Transverse colon (tissue), 4 donors: ENCODE data around the gene FBN2. TPM values are rescaled to one million over a fixed set of nuclear protein-coding genes. Genes with fewer than 3 reads are reported as not detected.

Source experiments
- DNase-seq: peaks from one replicate; pipeline ENCODE4 v3.0.0-alpha.2; 2019
- H3K27ac ChIP-seq, 4 donors: fragments of 200-600 bp; sonication (generic); 2 replicates each; pipeline ENCODE4 v1.5.1; 2016 to 2018; ENCODE audit warnings: inconsistent platforms in 4 of 4
- H3K27me3 ChIP-seq: fragments of 200-600 bp; sonication (generic); 2 replicates; pipeline ENCODE4 v1.5.1; 2017; ENCODE audit warnings: inconsistent platforms
- H3K36me3 ChIP-seq, 4 donors: fragments of 200-600 bp; sonication (generic); 2 replicates each; pipeline ENCODE4 v1.5.1; 2017 to 2019; ENCODE audit warnings: inconsistent platforms in 4 of 4
- H3K4me1 ChIP-seq, 4 donors: fragments of 200-600 bp; sonication (generic); 2 replicates each; pipeline ENCODE4 v1.5.1; 2017 to 2020; ENCODE audit warnings: inconsistent platforms in 4 of 4
- H3K4me3 ChIP-seq, 4 donors: fragments of 200-600 bp; sonication (generic); 1 replicate in 1 of 4; 2 replicates in 3 of 4; pipeline versions ENCODE4 v1.5.1 to v1.6.1; 2017 to 2019; ENCODE audit warnings: inconsistent platforms in 4 of 4
- H3K9me3 ChIP-seq, 2 donors: fragments of 200-600 bp; sonication (generic); 2 replicates each; pipeline ENCODE4 v1.5.1; 2017 to 2019; ENCODE audit warnings: inconsistent platforms in 2 of 2
- EP300 ChIP-seq: sonication (generic); formaldehyde crosslinking; IDR thresholded peaks from one replicate; pipeline ENCODE4 v1.6.1; 2017; ENCODE audit warnings: antibody characterized with exemption, low read depth
- POLR2A ChIP-seq: fragments of 450-650 bp; IDR thresholded peaks from one replicate; pipeline ENCODE4 v1.6.1; 2016; ENCODE audit warnings: antibody characterized with exemption, mild to moderate bottlenecking, moderate library complexity
- POLR2AphosphoS5 ChIP-seq, 3 donors: sonication (generic); formaldehyde crosslinking; IDR thresholded peaks; one replicate each; pipeline ENCODE4 v1.6.1; 2016; ENCODE audit warnings: antibody characterized with exemption in 3 of 3
- WGBS, 2 donors: methylation state at CpG; one replicate each; pipeline ENCODE4 v1.1.5; 2018; ENCODE audit warnings: low coverage in 1 of 2; 5-methylcytosine and 5-hydroxymethylcytosine counted together
- in situ Hi-C, 4 donors: fragments of 200-750 bp; cut with MboI; loops; one replicate each; pipeline versions ENCODE4 v1.15.0 to v1.15.1; 2017; ENCODE audit warnings: low sequenced_read_pairs in 3 of 4, low pct_ligation_motif_present in 1 of 4, low pct_unique_long_range_greater_than_20kb in 1 of 4
- intact Hi-C: fragments of 100-400 bp; cut with DNase I; formaldehyde crosslinking; loops from one replicate; pipeline ENCODE4 v1.15.1; 2023; ENCODE audit warnings: low total_unique reads
- total RNA-seq, 4 donors: library from RNA; depleted of rRNA; stranded (reverse); fragments of >200 nt; gene quantifications; one replicate each; pipeline ENCODE4 v1.1.0, GENCODE V29; 2016
- TF ChIP-seq, protein P1 (sequence below), 5 experiments: fragments of 200-600 bp in 3 of 5; fragments of 450-650 bp in 2 of 5; sonication (generic) in 3 of 5; IDR thresholded peaks; 1 replicate in 2 of 5; 2 replicates in 3 of 5; pipeline ENCODE4 v1.5.1; 2016 to 2017; ENCODE audit warnings: antibody characterized with exemption in 5 of 5, inconsistent platforms in 3 of 5, mild to moderate bottlenecking in 2 of 5, moderate library complexity in 1 of 5

The FBN2 gene
- 10 to 100 TPM in 1 of 4 donors, 1 to 10 TPM in 1, under 1 TPM in 2; 0.79 to 16.1 (median 2.6) TPM for total RNA-seq

- Histone ChIP-seq H3K4me3 (peak within 1 kb of the TSS; percentile 21 to 56 (median 32)), H3K9me3 (no peaks in the 10 kb centered on the region), H3K27ac (peak within 1 kb of the TSS; percentile 13 to 42 (median 20)), H3K27me3 (peaks cover 54% of the 10 kb centered on the region), H3K4me1 (peaks cover 0 to 18% (median 8%) of the 10 kb centered on the region in 4 donors), H3K36me3 (no peaks in the 10 kb centered on the region)
- 3 to 4% methylated on average over 12 to 26 of the region's 26 CpGs for WGBS, 2 donors
- TF ChIP-seq POLR2AphosphoS5 (IDR thresholded peaks at IDR 0.05) (no peak), EP300 (no peak), POLR2A (no peak)
- TF ChIP-seq, protein P1, sequence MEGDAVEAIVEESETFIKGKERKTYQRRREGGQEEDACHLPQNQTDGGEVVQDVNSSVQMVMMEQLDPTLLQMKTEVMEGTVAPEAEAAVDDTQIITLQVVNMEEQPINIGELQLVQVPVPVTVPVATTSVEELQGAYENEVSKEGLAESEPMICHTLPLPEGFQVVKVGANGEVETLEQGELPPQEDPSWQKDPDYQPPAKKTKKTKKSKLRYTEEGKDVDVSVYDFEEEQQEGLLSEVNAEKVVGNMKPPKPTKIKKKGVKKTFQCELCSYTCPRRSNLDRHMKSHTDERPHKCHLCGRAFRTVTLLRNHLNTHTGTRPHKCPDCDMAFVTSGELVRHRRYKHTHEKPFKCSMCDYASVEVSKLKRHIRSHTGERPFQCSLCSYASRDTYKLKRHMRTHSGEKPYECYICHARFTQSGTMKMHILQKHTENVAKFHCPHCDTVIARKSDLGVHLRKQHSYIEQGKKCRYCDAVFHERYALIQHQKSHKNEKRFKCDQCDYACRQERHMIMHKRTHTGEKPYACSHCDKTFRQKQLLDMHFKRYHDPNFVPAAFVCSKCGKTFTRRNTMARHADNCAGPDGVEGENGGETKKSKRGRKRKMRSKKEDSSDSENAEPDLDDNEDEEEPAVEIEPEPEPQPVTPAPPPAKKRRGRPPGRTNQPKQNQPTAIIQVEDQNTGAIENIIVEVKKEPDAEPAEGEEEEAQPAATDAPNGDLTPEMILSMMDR (IDR thresholded peaks at IDR 0.05) = no peak
- no peak for DNase-seq
- in situ Hi-C loops (no loop called here), intact Hi-C loops (no loop called here)
Measured at GRCh38 chr5:128538000-128538249, at the start of gene FBN2. Gene FBN2, minus strand, starts transcription at chr5:128538245. Its CDS starts 642 bp downstream, at chr5:128537603.

DNA sequence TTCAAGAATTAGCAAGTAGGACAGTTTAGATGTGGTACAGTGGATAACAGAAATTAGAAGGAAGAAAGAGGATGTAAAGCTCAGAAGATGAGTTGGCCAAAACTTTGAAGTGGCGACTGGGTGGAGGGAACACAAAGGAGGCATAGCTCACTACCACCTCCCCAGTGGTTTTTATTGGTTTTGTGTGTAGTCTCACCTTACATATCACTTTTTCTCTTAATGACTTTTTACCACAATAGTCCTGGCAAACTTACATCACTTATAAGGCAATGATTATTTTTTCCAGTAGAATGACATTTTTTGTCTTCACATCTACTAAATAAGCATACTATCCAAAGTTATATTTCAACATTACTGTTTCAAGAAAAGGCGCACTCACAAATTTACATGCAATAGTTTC is 49.2 kb upstream of the FBN2 start:
- Histone ChIP-seq H3K4me3 (no peak overlapping the region), H3K9me3 (no peaks in the 10 kb centered on the region), H3K36me3 (no peaks in the 10 kb centered on the region), H3K4me1 (no peaks in the 10 kb centered on the region), H3K27me3 (no peaks in the 10 kb centered on the region), H3K27ac (no peak overlapping the region)
- TF ChIP-seq, protein P1 (IDR thresholded peaks at IDR 0.05) = no peak
- 83 to 88% methylated on average over 2 of the region's 2 CpGs for WGBS, 2 donors
- in situ Hi-C loops = no loop called here
- no peak for DNase-seq
- intact Hi-C loops = no loop called here

GRCh38 chr5:128586848-128587247 is 48.8 kb upstream of the FBN2 start:
- in situ Hi-C loops = no loop called here
- no peak overlapping the region for H3K27ac ChIP-seq
- intact Hi-C loops = no loop called here
- no peaks in the 10 kb centered on the region for H3K4me1 ChIP-seq
- no peaks in the 10 kb centered on the region for H3K9me3 ChIP-seq
- no peak for DNase-seq
- 50% methylated on average over 1 of the region's 1 CpG for WGBS, 2 donors
- no peak for TF ChIP-seq EP300
- no peak for TF ChIP-seq POLR2A
- TF ChIP-seq, protein P1 (IDR thresholded peaks at IDR 0.05) = no peak
- TF ChIP-seq POLR2AphosphoS5 (IDR thresholded peaks at IDR 0.05) = no peak
- no peaks in the 10 kb centered on the region for H3K27me3 ChIP-seq
- H3K4me3 ChIP-seq = no peak overlapping the region
- H3K36me3 ChIP-seq = no peaks in the 10 kb centered on the region

GRCh38 chr5:128579639-128580038 is 41.6 kb upstream of the FBN2 start:
- Histone ChIP-seq H3K9me3 (peaks cover 0 to 3% of the 10 kb centered on the region in 2 donors), H3K4me3 (no peak overlapping the region), H3K27ac (no peak overlapping the region), H3K36me3 (no peaks in the 10 kb centered on the region), H3K27me3 (no peaks in the 10 kb centered on the region), H3K4me1 (no peaks in the 10 kb centered on the region)
- no peak for DNase-seq
- 68 to 71% methylated on average over 3 to 4 of the region's 4 CpGs for WGBS, 2 donors
- in situ Hi-C loops = no loop called here
- intact Hi-C loops = no loop called here
- TF ChIP-seq EP300 (no peak), POLR2AphosphoS5 (IDR thresholded peaks at IDR 0.05) (no peak), POLR2A (no peak)
- TF ChIP-seq, protein P1 (IDR thresholded peaks at IDR 0.05) = no peak
